T-helper 2 cell treated with Interferon-gamma antibody and Interleukin-4, amounts not matched to agents 100 ng/mL and 5 ng/mL, for 36 hours (primary cell): Measurements from ENCODE around the gene ARHGDIG. TPM values are rescaled to one million over a fixed set of nuclear protein-coding genes. Genes with fewer than 3 reads are reported as not detected.

ENCODE experiments used
- intact Hi-C: fragments of 100-400 bp; cut with micrococcal nuclease; formaldehyde crosslinking; loops from one replicate; pipeline ENCODE4 v1.15.1; 2023
- total RNA-seq: library from RNA; stranded (reverse); gene quantifications from 2 replicates; pipeline ENCODE4 v1.2.3, GENCODE V29; 2022

Gene ARHGDIG
- total RNA-seq, 1 donor from 2014 or later, result not detected

GRCh38 chr16:293043-293775 is 12.8 kb downstream of the ARHGDIG start:
- intact Hi-C loops, result no loop called here

- intact Hi-C loops, result no loop called here
Observed at GRCh38 chr16:296276-296675, 15.9 kb downstream of the ARHGDIG start.

- intact Hi-C loops, result no loop called here
Observed at GRCh38 chr16:296806-297510, 16.6 kb downstream of the ARHGDIG start.

- intact Hi-C loops, result no loop called here
Observed at GRCh38 chr16:297832-298231, 17.4 kb downstream of the ARHGDIG start.

GRCh38 chr16:301235-301634 is 20.8 kb downstream of the ARHGDIG start:
- intact Hi-C loops, result no loop called here

- intact Hi-C loops, result no loop called here
Observed at GRCh38 chr16:301950-302349, 21.6 kb downstream of the ARHGDIG start.

- intact Hi-C loops, result no loop called here
Observed at GRCh38 chr16:303760-304505, 23.5 kb downstream of the ARHGDIG start.

- intact Hi-C loops, result no loop called here
Observed at GRCh38 chr16:305916-306626, 25.7 kb downstream of the ARHGDIG start.

GRCh38 chr16:306911-307370 is 26.6 kb downstream of the ARHGDIG start:
- intact Hi-C loops, result no loop called here

- intact Hi-C loops, result no loop called here
Observed at GRCh38 chr16:307691-308312, 27.4 kb downstream of the ARHGDIG start.

GRCh38 chr16:309476-309875 is 29.1 kb downstream of the ARHGDIG start:
- intact Hi-C loops, result no loop called here

GRCh38 chr16:311725-312124 is 31.3 kb downstream of the ARHGDIG start:
- intact Hi-C loops, result no loop called here

GRCh38 chr16:314351-314750 is 34.0 kb downstream of the ARHGDIG start:
- intact Hi-C loops, result no loop called here

- intact Hi-C loops, result no loop called here
Observed at GRCh38 chr16:314795-315299, 34.5 kb downstream of the ARHGDIG start.

- intact Hi-C loops, result no loop called here
Observed at GRCh38 chr16:316741-317464, 36.5 kb downstream of the ARHGDIG start.

GRCh38 chr16:317583-317982 is 37.2 kb downstream of the ARHGDIG start:
- intact Hi-C loops, result no loop called here

GRCh38 chr16:318628-319027 is 38.2 kb downstream of the ARHGDIG start:
- intact Hi-C loops, result no loop called here

- intact Hi-C loops, result no loop called here
Observed at GRCh38 chr16:320206-320605, 39.8 kb downstream of the ARHGDIG start.

GRCh38 chr16:321532-321931 is 41.1 kb downstream of the ARHGDIG start:
- intact Hi-C loops, result no loop called here

GRCh38 chr16:322476-323143 is 42.2 kb downstream of the ARHGDIG start:
- intact Hi-C loops, result no loop called here
